ENCODE results near the gene TCFL5.
A peak's percentile ranks its signal among the peaks of the same experiment; 100 is the strongest.

The TCFL5 gene

GRCh38 chr20:62861726-62862336, at the start of gene TCFL5:
TCFL5 (minus strand) TSS chr20:62861822; CDS start chr20:62861670, 152 bp downstream.
- peak; percentile 94 for DNase-seq

- no peak for DNase-seq
These were observed 49.3 kb upstream of the TCFL5 start for GRCh38 chr20:62910777-62911497.

GRCh38 chr20:62910217-62910766, 48.7 kb upstream of the TCFL5 start:
- no peak for DNase-seq

- DNase-seq: no peak
These were observed 47.6 kb upstream of the TCFL5 start for GRCh38 chr20:62908971-62909791.

- DNase-seq: peak; percentile 54
These were observed 46.0 kb upstream of the TCFL5 start for GRCh38 chr20:62907384-62908317.

- DNase-seq: no peak
These were observed 45.2 kb upstream of the TCFL5 start for GRCh38 chr20:62906647-62907375.

- DNase-seq: no peak
These were observed 44.6 kb upstream of the TCFL5 start for GRCh38 chr20:62906209-62906608.

- no peak for DNase-seq
These were observed 44.0 kb upstream of the TCFL5 start for GRCh38 chr20:62905536-62906117.

GRCh38 chr20:62902926-62903615, 41.4 kb upstream of the TCFL5 start:
- DNase-seq: no peak

GRCh38 chr20:62901891-62902290, 40.3 kb upstream of the TCFL5 start:
- no peak for DNase-seq

- DNase-seq: peak; percentile 30
These were observed 39.3 kb upstream of the TCFL5 start for GRCh38 chr20:62900692-62901584.

- peak; percentile 83 for DNase-seq
These were observed 38.5 kb upstream of the TCFL5 start for GRCh38 chr20:62900052-62900691.

- no peak for DNase-seq
These were observed 38.0 kb upstream of the TCFL5 start for GRCh38 chr20:62899633-62900051.

GRCh38 chr20:62898970-62899632, 37.5 kb upstream of the TCFL5 start:
- DNase-seq: no peak

- DNase-seq: no peak
These were observed 36.7 kb upstream of the TCFL5 start for GRCh38 chr20:62898093-62898964.

GRCh38 chr20:62897666-62898065, 36.0 kb upstream of the TCFL5 start:
- DNase-seq: no peak

GRCh38 chr20:62896526-62896925, 34.9 kb upstream of the TCFL5 start:
- no peak for DNase-seq

All from CD4-positive, alpha-beta T cell treated with Interleukin-12 subunit alpha and Interleukin-12 subunit beta, for 1 hour (primary cell).